Right lung (tissue), 5 donors: ENCODE measurements around the gene CTDP1. TPM values are rescaled to one million over a fixed set of nuclear protein-coding genes. Genes with fewer than 3 reads are reported as not detected.
"Not testable (repeated sequence)": the region's sequence is repeated elsewhere in the genome, so short reads cannot be mapped to it uniquely, and the experiment has no call there.

Source experiments
- DNase-seq, 2 donors: peaks; one replicate each; pipeline ENCODE4 v3.0.0-alpha.2; 2013
- polyA plus RNA-seq, 5 donors: library from polyadenylated mRNA; unstranded; fragments of 120-200 nt; gene quantifications; one replicate each; pipeline versions ENCODE4 v1.2.1 to v1.2.3, GENCODE V29; 2013; ENCODE audit warnings: inconsistent platforms in 1 of 5, low replicate concordance in 1 of 5; ENCODE audit not compliant: insufficient read length in 5 of 5, insufficient read depth in 1 of 5

CTDP1 gene
- polyA plus RNA-seq, 5 donors = 8.0 to 13.9 (median 10.1) TPM

- DNase-seq = no peak
Observed at GRCh38 chr18:79697178-79697577, 17.6 kb downstream of the CTDP1 start.

- no peak for DNase-seq
Observed at GRCh38 chr18:79697976-79698375, 18.4 kb downstream of the CTDP1 start.

GRCh38 chr18:79698668-79699335 lies 19.2 kb downstream of the CTDP1 start:
- no peak for DNase-seq

GRCh38 chr18:79699653-79700052 lies 20.1 kb downstream of the CTDP1 start:
- no peak for DNase-seq

- DNase-seq = no peak
Observed at GRCh38 chr18:79702906-79703305, 23.3 kb downstream of the CTDP1 start.

- no peak for DNase-seq
Observed at GRCh38 chr18:79704631-79705030, 25.0 kb downstream of the CTDP1 start.

- DNase-seq = no peak
Observed at GRCh38 chr18:79705272-79705671, 25.7 kb downstream of the CTDP1 start.

- DNase-seq = no peak
Observed at GRCh38 chr18:79706006-79706405, 26.4 kb downstream of the CTDP1 start.

- no peak for DNase-seq
Observed at GRCh38 chr18:79706658-79707057, 27.1 kb downstream of the CTDP1 start.

- no peak for DNase-seq
Observed at GRCh38 chr18:79707239-79707638, 27.6 kb downstream of the CTDP1 start.

DNA sequence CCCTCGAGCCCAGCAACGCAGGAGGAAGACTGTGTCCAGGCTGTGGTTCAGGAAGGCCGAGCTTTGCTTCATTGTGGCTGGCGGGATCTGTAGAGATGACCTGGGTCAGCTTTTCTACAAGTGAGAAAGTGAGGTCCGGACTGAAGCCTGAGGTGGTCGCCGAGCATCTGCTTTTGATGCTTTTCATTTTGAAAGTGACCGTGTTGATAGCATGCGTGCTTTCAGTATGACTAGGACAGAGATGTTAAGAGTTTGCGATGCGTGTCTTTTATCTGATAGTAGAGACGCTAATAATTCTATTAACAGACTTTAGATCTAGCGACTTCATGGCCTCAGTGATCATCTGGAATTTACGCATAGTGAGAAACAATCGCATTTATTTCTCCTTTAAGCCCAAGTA lies 28.1 kb downstream of the CTDP1 start:
- no peak for DNase-seq

DNA sequence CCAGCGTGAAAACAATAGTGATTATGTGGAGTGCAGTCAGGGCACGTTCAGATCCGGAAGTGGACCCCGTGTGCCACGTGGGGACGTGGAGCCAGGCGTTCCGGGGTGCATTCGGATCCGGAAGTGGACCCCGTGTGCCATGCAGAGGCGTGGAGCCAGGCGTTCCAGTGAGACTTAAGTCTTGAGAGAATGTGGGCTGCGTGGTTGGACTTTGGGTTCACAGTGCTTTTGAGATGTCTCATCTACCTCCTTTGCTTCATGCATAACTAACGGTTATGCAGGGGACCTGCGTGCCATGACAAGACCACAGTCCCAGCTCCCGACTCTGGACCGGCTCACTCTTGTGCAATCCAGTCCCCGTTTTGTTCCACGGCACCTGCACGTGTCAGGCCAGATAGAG lies 28.8 kb downstream of the CTDP1 start:
- DNase-seq = no peak

DNA sequence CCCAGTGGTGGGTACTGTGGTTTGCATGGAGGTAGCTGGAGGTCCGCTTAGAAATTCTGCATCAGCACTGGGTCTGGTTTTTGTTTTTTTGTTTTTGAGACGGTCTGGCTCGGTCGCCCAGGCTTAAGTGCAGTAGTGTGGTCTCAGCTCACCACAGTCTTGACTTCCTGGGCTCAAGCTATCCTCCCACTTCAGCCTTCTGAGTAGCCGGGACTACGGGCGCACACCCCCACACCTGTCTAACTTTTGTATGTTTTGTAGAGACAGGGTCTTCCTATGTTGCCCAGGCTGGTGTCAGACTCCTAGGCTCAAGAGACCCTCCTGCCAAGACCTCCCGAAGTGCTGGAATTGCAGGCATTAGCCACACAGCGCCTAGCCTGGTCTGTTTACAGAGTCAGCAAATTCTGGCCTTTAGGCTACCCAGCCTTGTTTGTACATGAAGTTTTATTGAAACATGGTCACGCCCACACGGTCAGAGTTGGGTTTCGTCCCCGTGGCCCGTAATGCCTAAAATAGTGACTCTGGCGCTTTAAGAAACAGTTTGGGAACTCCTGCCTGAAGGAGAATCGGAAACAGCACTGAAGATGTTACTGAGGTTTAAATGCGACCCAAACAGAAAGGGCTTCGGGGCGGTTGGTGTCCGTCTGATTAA lies 32.7 kb downstream of the CTDP1 start:
- DNase-seq = no peak

DNA sequence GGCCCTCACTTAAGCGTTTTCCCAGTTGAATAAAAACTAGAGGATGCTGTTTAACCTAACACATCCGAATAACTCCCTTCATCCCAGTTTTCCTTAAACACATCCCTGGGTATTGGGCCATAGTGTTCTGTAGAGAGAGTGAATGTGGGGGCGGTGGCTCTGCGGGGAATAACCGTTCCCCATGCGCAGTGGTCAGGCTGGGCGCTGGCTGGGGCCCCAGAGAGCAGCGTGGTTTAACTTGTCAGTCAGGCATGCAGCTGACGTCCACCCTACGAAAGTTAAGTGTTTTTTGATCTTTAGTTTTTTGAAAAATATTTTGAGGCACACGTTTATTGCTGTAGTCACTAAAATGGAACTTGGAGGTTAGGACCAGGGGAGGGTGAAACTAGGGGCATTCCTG lies 33.7 kb downstream of the CTDP1 start:
- DNase-seq = no peak

- no peak for DNase-seq
Observed at GRCh38 chr18:79714531-79715240, 35.1 kb downstream of the CTDP1 start.

- DNase-seq = no peak
Observed at GRCh38 chr18:79715280-79715679, 35.7 kb downstream of the CTDP1 start.

DNA sequence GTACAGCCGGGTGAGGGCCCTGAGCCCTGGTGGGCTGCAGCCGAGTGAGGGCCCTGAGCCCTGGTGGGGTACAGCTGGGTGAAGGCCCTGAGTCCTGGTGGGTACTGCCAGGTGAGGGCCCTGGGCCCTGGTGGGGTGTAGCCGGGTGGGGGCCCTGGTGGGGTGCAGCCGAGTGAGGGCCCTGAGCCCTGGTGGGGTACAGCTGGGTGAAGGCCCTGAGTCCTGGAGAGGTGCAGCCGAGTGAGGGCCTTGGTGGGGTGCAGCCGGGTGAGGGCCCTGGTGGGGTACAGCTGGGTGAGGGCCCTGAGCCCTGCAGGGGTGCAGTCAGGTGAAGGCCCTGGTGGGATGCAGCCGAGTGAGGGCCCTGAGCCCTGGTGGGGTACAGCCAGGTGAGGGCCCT lies 37.5 kb downstream of the CTDP1 start:
- DNase-seq = no peak

GRCh38 chr18:79717555-79718074 lies 38.0 kb downstream of the CTDP1 start:
- no peak for DNase-seq

GRCh38 chr18:79718126-79718525 lies 38.5 kb downstream of the CTDP1 start:
- no peak for DNase-seq

- DNase-seq = no peak
Observed at GRCh38 chr18:79718878-79719477, 39.4 kb downstream of the CTDP1 start.

GRCh38 chr18:79719478-79720358 lies 40.1 kb downstream of the CTDP1 start:
- not testable (repeated sequence) for DNase-seq
